Stimulated activated CD4-positive, alpha-beta T cell treated with anti-CD3 and anti-CD28 coated beads, TNF-alpha, amount 100 ng/mL, for 24 hours (primary cell): Measurements from ENCODE around the gene TTC12.

Source experiments
- DNase-seq, 3 experiments: peaks; one replicate each; pipeline ENCODE4 v3.0.0-alpha.2; 2020; ENCODE audit warnings: low read depth in 3 of 3

TTC12 gene

DNA sequence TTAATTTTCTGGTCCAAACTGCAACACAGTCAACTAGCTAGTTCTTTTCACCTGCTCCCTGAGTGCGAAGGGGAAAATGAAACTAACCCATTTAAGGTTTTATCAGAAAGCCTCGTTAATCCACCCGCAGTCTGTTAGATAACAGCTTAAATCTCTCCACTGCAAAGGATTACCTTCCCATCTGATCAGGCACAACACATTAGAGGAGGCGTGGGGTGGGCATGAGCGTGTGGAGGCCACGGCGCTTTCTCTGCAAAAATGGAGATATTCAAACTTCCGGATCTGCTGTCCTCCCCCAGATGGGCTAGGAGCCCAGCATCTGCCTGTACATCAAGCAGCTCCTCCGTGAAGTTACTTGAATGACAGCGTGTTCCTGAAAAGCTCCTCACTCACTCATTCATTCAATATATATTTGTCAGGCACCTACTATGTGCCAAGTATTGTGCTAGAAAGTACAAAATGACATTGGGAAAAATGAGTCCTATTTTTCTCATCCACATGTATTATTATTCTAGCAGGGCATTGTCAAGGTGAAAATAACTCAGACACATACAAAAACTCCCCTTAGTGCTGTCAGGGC lies 59.7 kb downstream of the TTC12 start:
- DNase-seq, result no peak

DNA sequence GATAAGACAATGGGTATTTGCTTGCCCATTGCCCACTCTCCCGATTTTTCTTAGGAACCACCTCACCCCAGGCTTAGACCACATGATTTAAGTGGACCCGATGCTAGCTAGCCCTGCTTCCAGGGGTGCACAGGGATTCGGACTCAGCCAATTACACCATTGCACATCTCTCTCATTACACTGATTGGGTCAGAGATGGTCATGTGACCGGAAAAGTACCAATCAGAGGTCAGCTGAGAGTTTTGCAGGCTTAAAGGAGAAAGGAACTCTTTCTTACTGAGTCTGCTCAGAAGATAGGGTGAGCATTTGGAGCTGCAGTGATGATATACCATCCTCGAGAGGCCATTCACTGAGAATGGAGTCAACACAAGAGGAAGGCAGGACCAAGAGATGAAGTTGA lies 61.0 kb downstream of the TTC12 start:
- DNase-seq, result no peak

DNA sequence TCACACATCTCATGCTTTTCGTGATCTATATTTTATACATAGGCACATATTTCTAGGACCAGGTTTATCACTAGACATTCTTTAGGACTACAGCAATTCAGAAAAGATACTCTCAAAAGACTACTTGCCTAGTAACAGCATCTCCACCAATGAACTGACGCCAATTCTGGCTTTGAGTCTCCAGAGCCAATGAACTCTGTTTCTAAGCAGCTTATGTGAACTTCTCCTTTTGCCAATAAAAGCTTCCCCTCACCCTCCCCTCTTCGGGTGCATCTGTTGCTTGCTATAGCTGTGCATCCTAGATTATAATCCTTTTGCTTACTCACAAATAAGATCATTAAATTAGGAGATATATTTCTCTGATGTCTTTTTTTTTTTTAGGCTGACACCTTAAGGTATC lies 61.8 kb downstream of the TTC12 start:
- DNase-seq, result no peak

DNA sequence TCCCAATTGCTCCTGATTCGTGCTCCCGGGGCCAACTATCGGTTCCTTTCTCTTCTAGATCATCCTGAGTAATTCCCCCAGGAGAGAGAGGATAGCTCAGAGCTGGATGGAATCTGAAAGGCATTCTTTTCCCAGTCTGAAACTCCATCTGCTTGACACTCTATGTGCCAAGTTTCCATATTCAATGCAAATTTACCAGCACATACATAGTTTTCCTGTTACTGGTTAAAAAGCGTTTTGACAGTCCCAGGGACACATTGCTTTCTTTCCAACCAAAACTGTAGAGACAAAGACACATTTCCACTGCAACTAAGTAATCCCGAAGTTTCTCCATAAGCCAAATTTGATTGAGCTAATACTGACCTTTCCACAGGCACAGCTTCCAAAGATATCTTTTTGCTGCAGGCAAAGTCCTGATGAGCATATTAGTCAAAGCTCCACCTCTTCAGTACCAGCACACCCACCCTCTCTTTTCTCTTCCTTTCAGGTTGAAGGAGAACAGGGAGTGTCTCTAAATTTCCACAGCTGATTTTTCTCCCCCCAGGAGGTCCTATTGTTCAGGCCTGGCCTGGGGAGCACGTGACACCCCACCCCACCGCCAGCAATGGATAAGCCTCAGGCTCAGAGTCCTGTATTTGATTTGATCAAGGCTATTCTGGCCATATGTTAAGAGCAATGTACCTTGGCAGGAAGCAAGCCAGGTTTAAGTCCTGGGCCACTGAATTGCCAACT lies 63.5 kb downstream of the TTC12 start:
- DNase-seq, result no peak

- DNase-seq, result no peak
Observed at GRCh38 chr11:113378692-113379091, 64.3 kb downstream of the TTC12 start.

- DNase-seq, result no peak
Observed at GRCh38 chr11:113382121-113382520, 67.7 kb downstream of the TTC12 start.

GRCh38 chr11:113384551-113384950 lies 70.2 kb downstream of the TTC12 start:
- no peak for DNase-seq

- DNase-seq, result no peak
Observed at GRCh38 chr11:113385749-113386148, 71.4 kb downstream of the TTC12 start.

DNA sequence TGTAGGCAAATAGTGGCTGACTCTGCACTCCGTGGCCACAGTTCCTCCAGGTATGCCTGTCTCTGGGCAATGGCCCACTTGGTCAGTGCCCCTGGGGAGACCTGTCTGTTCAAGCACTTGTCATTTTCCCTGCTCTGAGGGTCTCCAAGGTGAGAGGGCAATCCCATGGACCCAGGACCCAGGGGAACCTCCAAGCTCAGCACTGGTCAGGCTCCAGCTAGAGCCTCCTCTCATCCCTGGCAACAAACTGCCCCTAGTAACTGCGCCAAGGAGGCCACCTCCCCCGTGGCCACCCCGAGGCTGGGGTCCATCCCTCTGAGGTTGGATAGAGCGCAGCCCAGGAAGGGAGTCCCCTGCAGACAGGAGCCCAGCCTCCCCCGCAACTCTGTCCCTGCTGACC lies 72.5 kb downstream of the TTC12 start:
- DNase-seq, result no peak

- no peak for DNase-seq
Observed at GRCh38 chr11:113387605-113388211, 73.3 kb downstream of the TTC12 start, which contains the start of gene ANKK1. ANKK1 (plus strand) TSS chr11:113387779; CDS start chr11:113387885, 106 bp downstream.

DNA sequence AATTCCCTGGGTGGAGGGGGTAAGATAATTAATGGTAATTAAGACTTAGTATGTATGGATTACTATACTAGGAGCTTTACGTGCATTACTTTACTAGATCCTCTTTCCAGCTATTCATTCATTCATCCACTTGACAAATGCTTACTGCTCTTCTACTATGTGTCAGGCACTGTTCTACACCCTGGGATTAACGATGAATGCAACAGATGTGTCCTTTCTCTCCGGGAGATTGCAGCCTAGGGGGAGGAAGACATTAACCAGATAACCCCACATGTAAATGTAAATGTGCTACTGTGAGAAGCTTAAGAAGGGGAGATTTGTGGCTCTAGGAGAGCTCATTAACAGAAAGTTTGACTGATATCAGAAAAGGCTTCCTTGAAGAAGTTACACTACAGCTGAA lies 74.9 kb downstream of the TTC12 start:
- no peak for DNase-seq

DNA sequence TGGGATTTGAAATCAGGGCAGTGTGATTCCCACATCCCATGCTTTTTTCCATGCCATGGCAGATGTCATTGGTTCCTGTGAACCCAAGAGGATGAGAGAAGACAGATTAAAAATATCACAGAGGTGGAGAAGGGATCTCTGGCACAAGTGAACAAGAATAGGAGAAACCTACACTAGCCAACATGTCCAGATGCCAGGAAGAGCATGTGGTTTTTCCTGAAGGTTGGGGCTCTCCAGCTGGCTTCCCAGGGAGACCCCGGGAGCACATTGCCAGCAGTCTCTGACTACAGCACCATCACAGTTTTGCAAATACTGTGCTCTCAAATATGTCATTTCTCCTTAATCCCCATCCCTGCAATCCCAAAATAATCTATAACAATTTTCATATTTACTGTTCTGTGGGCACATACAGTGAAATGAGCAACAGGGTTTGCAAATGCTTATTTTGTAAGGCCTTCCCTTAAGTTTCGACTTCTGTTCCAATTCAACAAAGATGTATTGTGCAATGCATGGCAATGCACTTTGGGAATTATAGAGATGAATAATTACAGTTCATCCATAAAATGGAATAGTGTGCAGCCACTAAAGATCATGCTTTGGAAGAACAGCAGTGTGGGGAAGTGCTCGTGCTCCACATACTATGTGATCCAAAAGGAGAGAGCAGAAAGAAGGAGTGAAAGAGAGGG lies 78.0 kb downstream of the TTC12 start:
- DNase-seq, result no peak

GRCh38 chr11:113393501-113393985 lies 79.2 kb downstream of the TTC12 start:
- DNase-seq, result no peak

DNA sequence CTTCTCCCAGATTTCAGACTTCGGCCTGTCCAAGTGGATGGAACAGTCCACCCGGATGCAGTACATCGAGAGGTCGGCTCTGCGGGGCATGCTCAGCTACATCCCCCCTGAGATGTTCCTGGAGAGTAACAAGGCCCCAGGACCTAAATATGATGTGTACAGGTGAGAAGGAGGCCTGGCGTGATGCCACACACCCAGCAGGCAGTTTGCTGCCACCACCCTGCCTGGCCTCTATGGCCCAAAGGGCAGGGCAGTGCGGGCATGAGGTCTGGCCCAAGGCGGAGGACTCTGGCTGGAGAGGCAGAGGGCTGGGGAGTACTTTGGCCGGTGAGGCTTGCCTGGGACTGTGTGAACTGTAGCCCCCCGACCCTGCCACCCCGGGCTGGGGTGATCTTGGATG lies 80.5 kb downstream of the TTC12 start:
- DNase-seq, result no peak

DNA sequence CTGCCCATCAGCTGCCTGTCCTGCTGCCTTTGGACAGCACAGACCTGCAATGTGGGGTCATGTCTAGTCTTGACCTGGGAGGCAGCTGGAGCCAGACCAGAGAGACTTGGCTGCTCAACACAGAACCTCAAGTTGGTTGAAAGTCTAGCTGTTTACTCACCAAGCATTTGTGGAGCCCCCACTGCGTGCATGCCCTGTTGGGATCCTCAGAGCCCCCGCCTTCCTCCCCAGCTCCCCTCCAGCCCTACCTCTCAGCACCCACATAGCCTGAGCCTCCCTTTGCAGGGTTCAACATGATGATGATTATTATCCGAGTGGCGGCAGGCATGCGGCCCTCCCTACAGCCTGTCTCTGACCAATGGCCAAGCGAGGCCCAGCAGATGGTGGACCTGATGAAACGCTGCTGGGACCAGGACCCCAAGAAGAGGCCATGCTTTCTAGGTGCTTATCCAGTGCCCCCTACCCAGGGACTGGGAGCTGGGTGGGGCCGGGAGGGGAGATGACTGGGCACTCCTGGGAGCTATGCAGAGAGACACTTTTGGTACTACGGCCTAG lies 81.5 kb downstream of the TTC12 start:
- no peak for DNase-seq

DNA sequence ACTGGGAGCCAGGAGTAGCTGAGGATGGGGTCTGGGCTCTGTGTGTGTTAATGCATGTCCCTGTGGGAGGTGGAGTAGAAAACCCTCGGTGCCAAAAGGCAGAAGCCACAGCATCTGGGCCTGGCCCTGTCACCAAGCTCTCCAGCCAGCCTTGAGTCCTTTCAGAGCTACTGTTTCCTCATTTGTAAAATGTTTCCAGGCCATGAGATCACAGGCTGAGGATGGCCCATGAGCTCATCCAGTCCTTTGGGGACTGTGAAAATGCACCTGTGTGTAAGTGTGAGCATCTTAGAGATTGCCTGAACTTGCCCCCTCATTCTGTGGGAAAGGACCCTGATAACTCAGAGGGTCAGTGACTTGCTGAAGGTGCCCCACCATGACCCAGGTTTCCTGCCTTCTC lies 82.3 kb downstream of the TTC12 start:
- no peak for DNase-seq

DNA sequence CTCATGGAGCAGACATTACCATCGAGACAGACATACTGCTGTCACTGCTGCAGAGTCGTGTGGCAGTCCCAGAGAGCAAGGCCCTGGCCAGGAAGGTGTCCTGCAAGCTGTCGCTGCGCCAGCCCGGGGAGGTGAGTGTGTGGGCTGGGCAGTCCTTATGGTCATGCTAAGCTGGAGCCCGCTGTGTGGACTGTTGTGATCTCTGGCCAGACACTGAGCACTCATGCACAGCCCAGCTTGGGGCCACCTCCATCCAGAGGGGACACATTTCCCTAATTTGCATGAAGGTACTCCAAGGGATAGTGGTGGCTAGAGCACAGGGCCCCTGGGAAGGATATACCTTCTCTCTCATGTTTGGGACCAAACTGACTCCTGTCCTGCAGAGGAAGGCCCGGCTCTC lies 82.8 kb downstream of the TTC12 start:
- no peak for DNase-seq

GRCh38 chr11:113397821-113398220 lies 83.4 kb downstream of the TTC12 start:
- no peak for DNase-seq

GRCh38 chr11:113398669-113399430 lies 84.5 kb downstream of the TTC12 start:
- DNase-seq, result no peak

DNA sequence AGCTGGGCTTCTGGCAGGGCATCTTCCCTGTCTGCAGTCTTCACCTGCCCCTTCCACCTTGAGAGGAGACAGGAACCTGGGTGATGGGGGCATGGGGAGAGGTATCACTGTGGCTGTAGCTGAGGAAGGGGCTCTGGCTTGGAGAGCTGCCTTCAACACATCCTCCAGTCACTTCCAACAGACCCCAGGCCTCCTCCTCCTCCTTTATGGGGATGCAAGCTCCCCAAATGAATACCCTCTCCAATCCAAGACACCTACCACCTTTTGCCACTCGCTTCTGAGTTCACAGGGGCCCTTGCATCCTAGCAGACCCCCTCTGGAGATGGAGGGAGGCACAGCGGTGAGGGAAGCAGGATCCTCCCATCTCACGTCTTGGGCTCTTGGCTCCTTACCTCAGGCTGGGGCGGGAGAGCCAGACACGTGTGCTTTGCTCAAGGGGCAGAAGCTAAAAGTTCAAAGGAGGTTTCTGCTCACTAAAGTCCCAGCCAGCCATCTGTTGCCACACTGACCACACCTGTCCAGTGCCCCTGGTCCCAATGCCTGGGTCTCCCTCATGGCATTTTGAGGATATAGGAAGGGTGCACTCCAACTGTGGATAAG lies 86.3 kb downstream of the TTC12 start:
- no peak for DNase-seq

DNA sequence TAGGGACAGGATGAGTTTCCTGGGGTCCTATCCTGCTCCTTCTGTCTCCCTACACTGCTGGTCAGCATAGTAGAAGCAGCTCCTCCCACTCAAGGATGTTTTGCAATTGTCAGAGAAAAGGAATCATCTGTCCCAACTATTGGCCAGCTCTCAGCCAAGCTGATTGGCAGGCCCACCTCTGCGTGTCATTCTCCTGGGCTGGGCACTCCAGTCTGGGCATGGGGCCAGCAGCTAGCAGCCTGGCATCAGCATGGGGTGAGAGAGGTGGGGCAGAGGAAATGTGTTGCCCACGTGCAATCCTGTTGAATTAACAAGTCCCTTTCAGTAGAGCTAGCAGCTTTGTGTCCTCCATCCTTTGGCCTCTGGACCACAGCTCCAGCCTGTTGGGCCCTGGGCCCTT lies 87.3 kb downstream of the TTC12 start:
- no peak for DNase-seq
